ENCODE results near the gene ARRB1. TPM values are rescaled to one million over a fixed set of nuclear protein-coding genes. Genes with fewer than 3 reads are reported as not detected.

Gene ARRB1
- total and polyA plus RNA-seq, 2 of the 13 experiments (the other 11 are each of a cell fraction or from before 2014, with no cell fraction given), result 22.5 to 35.7 TPM

GRCh38 chr11:75301601-75302345 is 49.7 kb downstream of the ARRB1 start:
- FAIRE-seq (no peak), DNase-seq (ENCODE audit: low spot score) (no peak), ATAC-seq (no peak; the same call in 2 of the 3 replicates)
- Histone ChIP-seq H3K36me3 (replicated peaks in 1 of 2; ENCODE audit: control insufficient read depth in 1 of 2, insufficient read depth in 2 of 2, low read length in 2 of 2) (peaks cover 4 to 11% of the 10 kb centered on the region in 2 experiments; a peak in 4 of 5 replicates), H2AFZ (ENCODE audit: low read length) (no peak overlapping the region), H3K27me3 (ENCODE audit: control insufficient read depth in 1 of 2, insufficient read depth in 2 of 2, low read length in 2 of 2) (no peaks in the 10 kb centered on the region), H3K79me2 (ENCODE audit: insufficient read depth, low read length) (peaks cover 15% of the 10 kb centered on the region), H3K4me2 (ENCODE audit: low read depth, low read length) (no peak overlapping the region), H4K20me1 (ENCODE audit: insufficient read depth, low read length) (peaks cover 23% of the 10 kb centered on the region), H3K9ac (ENCODE audit: insufficient read depth, low read depth, low read length) (no peak overlapping the region), H3K9me3 (ENCODE audit: low read length) (no peaks in the 10 kb centered on the region), H3K4me1 (ENCODE audit: insufficient read depth, low read length) (no peaks in the 10 kb centered on the region), H3K27ac (ENCODE audit: extremely low read length, insufficient read depth, low read length) (no peak overlapping the region), H3K4me3 (replicated peaks in 1 of 3; ENCODE audit: insufficient read depth in 1 of 3, low read depth in 2 of 3, low read length in 3 of 3) (no peak overlapping the region)
- intact Hi-C loops (cut with micrococcal nuclease; ENCODE audit: unreplicated experiment) (no loop called here), in situ Hi-C loops (cut with HindIII; ENCODE audit: extremely low pct_ligation_motif_present, low pct_unique_long_range_greater_than_20kb) (no loop called here)
- 85% methylated on average over 16 of the region's 16 CpGs for WGBS (ENCODE audit: low lambda C conversion rate)
- TF ChIP-seq ZMYM3 (CRISPR knock-in tag; IDR thresholded peaks at IDR 0.05) (no peak), ZNF512 (CRISPR knock-in tag; IDR thresholded peaks at IDR 0.05) (no peak), ZNF629 (CRISPR knock-in tag; conservative IDR thresholded peaks at IDR 0.05) (no peak), ZSCAN12 (CRISPR knock-in tag; IDR thresholded peaks at IDR 0.05) (no peak)
- POLR2A ChIA-PET, result no interaction called here
- no TSS peak for BruUV-seq (replicated peaks)
- CTCF ChIA-PET (ENCODE audit: low intra/inter-chr PET ratio, low total read pairs), result no interaction called here

- H2AFZ ChIP-seq (ENCODE audit: low read length), result no peak overlapping the region
- H3K27me3 ChIP-seq (ENCODE audit: control insufficient read depth in 1 of 2, insufficient read depth in 2 of 2, low read length in 2 of 2), result no peaks in the 10 kb centered on the region
- WGBS (ENCODE audit: low lambda C conversion rate), result 92% methylated on average over 5 of the region's 5 CpGs
- intact Hi-C loops (cut with micrococcal nuclease; ENCODE audit: unreplicated experiment) (no loop called here), in situ Hi-C loops (cut with HindIII; ENCODE audit: extremely low pct_ligation_motif_present, low pct_unique_long_range_greater_than_20kb) (no loop called here)
- ATAC-seq (no peak; the same call in 1 of the 3 replicates), FAIRE-seq (no peak), DNase-seq (ENCODE audit: low spot score) (no peak)
- peaks cover 6 to 14% of the 10 kb centered on the region in 2 experiments; a peak in 4 of 5 replicates for H3K36me3 ChIP-seq (replicated peaks in 1 of 2; ENCODE audit: control insufficient read depth in 1 of 2, insufficient read depth in 2 of 2, low read length in 2 of 2)
- peaks cover 17% of the 10 kb centered on the region for H3K79me2 ChIP-seq (ENCODE audit: insufficient read depth, low read length)
- H3K4me1 ChIP-seq (ENCODE audit: insufficient read depth, low read length), result no peaks in the 10 kb centered on the region
- TF ChIP-seq SNAPC4 (CRISPR knock-in tag; IDR thresholded peaks at IDR 0.05), result no peak
- TF ChIP-seq ZNF382 (CRISPR knock-in tag; IDR thresholded peaks at IDR 0.05; ENCODE audit: borderline replicate concordance), result no peak
- TF ChIP-seq NBN (conservative IDR thresholded peaks at IDR 0.05), result no peak
- no peak for TF ChIP-seq KDM4B (CRISPR knock-in tag; IDR thresholded peaks at IDR 0.05)
- TF ChIP-seq ZNF616 (CRISPR knock-in tag; IDR thresholded peaks at IDR 0.05; ENCODE audit: low read depth), result no peak
- TF ChIP-seq ZNF792 (CRISPR knock-in tag; IDR thresholded peaks at IDR 0.05), result no peak
- no peak for TF ChIP-seq ZSCAN29 (CRISPR knock-in tag; conservative IDR thresholded peaks at IDR 0.05)
- no peak for TF ChIP-seq MTA3 (CRISPR knock-in tag; IDR thresholded peaks at IDR 0.05)
- TF ChIP-seq MTA1 (CRISPR knock-in tag; IDR thresholded peaks at IDR 0.05; ENCODE audit: borderline replicate concordance), result no peak
- no peak overlapping the region for H3K27ac ChIP-seq (ENCODE audit: extremely low read length, insufficient read depth, low read length)
- POLR2A ChIA-PET, result no interaction called here
- H3K9me3 ChIP-seq (ENCODE audit: low read length), result no peaks in the 10 kb centered on the region
- peaks cover 21% of the 10 kb centered on the region for H4K20me1 ChIP-seq (ENCODE audit: insufficient read depth, low read length)
- no peak overlapping the region for H3K9ac ChIP-seq (ENCODE audit: insufficient read depth, low read depth, low read length)
- CTCF ChIA-PET (ENCODE audit: low intra/inter-chr PET ratio, low total read pairs), result no interaction called here
- H3K4me3 ChIP-seq (replicated peaks in 1 of 3; ENCODE audit: insufficient read depth in 1 of 3, low read depth in 2 of 3, low read length in 3 of 3), result no peak overlapping the region
- no TSS peak for BruUV-seq (replicated peaks)
- no peak overlapping the region for H3K4me2 ChIP-seq (ENCODE audit: low read depth, low read length)
Observed at GRCh38 chr11:75301131-75301530, 50.3 kb downstream of the ARRB1 start.
